ENCODE measurements around the gene PLA2G1B. TPM values are rescaled to one million over a fixed set of nuclear protein-coding genes. Genes with fewer than 3 reads are reported as not detected.

Gene PLA2G1B
- total and polyA plus RNA-seq, 12 donors, result 1.3 to 18.7 (median 4.9) TPM; not detected in 1

DNA sequence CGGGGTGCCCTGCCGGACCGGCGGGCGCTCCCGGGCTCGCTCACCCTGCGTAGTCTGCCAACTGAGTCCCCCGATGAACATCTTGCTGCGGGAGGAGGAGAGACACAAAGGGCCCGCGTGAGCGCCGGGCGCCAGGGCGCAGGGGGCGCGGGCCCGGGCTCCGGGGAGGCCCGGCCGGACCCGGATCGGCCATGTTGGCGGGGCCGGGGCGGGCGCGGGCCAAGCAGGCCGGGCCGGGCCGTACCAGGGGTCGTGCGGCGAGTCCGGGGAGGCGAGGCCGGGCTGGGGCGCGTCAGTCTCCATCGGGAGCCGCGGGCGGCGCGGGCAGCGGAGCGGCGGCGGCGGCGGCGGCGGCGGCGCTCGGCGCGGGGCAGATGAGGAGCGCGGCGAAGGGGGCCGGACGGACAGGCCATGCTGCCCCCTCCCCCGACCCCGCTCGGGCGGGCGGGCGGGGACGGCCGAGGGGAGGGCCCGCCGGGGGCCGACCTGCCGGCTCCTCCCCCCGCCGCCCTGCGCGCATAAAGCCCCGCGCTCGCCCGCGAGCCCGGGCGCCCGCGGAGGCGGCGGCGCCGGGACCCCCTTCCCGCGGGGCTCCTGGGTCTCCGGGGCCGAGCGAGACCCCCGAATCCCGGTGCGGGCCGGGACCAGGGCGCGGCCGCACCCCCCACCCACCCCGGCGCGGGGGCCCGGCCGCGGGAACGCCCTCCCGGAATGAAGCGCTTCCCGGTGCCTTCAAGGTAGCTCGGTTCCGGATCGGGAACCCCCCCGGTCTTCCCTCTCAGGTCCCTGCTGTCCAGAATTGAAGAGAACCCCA lies 41.4 kb upstream of the PLA2G1B start, which contains the start of gene MSI1:
Gene MSI1, minus strand, starts transcription at position 376 of the 814 bp plus-strand sequence. Its CDS starts 73 bp downstream, at position 303.
- 0 to 1% (median 1%) methylated on average over 17 to 117 of the region's 119 CpGs; no CpG with 5 or more reads in 1 of the 4 donors for WGBS, 4 donors
- Histone ChIP-seq H3K4me1 (replicated peaks in 1 of 2) (peaks cover 11 to 17% of the 10 kb centered on the region in 2 donors), H3K9me3 (replicated peaks in 1 of 3) (no peaks in the 10 kb centered on the region), H3K27me3 (no peaks in the 10 kb centered on the region), H3K27ac (peak within 1 kb of the TSS in 2 of 5 donors; percentile 67 to 68), H3K4me3 (peak within 1 kb of the TSS in 3 of 4 donors; percentile 10 to 83 (median 50)), H3K36me3 (replicated peaks in 1 of 2) (no peaks in the 10 kb centered on the region)
- intact Hi-C loops (cut with DNase I), result no loop called here
- TF ChIP-seq POLR2A (IDR thresholded peaks at IDR 0.05), result peak in 1 of 2 donors; percentile 23
- no peak for TF ChIP-seq CTCF (IDR thresholded peaks at IDR 0.05)
- peak in 1 of 7 donors; percentile 48 for DNase-seq

DNA sequence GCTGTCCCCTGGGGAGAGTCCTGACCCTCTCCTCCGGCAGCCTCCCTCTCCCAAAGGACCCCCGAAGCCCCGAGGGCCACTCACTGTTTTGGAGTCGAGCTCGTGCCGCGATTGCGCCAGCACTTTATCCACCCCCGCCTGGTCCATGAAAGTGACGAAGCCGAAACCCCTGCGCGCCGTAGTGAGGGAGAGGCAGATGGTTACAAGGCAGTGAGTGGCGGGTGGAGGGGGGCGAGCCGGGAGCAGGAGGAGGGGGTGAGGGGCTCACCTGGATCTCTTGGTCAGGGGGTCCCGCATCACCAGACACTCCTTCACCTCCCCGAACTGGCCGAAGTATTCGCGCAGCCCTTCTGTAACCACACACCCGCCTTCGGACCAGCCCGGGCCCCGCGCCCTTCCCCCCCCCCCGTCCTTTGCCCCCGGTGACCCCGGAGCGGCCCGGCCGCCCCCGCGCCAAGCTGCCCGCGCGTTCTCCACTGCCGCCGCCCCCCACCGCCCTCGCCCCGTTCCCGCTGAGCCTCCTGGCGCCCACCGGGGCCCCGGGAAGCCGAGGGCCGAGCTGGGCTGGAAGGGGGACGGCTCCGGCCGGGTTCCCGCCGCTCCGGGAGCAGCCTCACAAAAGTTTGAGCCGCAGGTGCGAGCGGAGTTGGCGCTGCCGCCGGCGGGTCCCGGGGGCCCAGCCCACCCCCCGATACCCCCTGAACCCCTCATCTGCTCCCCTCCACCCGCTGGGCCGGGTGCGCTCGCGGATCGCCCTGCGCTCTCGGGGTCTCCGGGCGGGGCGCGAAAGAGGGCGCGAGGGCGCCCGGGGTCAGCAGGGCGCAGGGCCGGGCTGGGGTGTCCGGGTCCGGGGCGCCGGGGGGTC lies 40.6 kb upstream of the PLA2G1B start:
- H3K4me3 ChIP-seq, result peak overlapping the region in 3 of 4 donors; percentile 10 to 83 (median 50)
- H3K4me1 ChIP-seq (replicated peaks in 1 of 2), result peaks cover 11 to 17% of the 10 kb centered on the region in 2 donors
- no peaks in the 10 kb centered on the region for H3K27me3 ChIP-seq
- H3K9me3 ChIP-seq (replicated peaks in 1 of 3), result no peaks in the 10 kb centered on the region
- TF ChIP-seq CTCF (IDR thresholded peaks at IDR 0.05) (no peak), POLR2A (IDR thresholded peaks at IDR 0.05) (no peak)
- H3K36me3 ChIP-seq (replicated peaks in 1 of 2), result no peaks in the 10 kb centered on the region
- peak in 2 of 7 donors; percentile 43 to 46 for DNase-seq
- intact Hi-C loops (cut with DNase I), result no loop called here
- 2 to 4% (median 4%) methylated on average over 14 to 85 of the region's 86 CpGs for WGBS, 4 donors
- H3K27ac ChIP-seq, result peak overlapping the region in 2 of 5 donors; percentile 67 to 68

DNA sequence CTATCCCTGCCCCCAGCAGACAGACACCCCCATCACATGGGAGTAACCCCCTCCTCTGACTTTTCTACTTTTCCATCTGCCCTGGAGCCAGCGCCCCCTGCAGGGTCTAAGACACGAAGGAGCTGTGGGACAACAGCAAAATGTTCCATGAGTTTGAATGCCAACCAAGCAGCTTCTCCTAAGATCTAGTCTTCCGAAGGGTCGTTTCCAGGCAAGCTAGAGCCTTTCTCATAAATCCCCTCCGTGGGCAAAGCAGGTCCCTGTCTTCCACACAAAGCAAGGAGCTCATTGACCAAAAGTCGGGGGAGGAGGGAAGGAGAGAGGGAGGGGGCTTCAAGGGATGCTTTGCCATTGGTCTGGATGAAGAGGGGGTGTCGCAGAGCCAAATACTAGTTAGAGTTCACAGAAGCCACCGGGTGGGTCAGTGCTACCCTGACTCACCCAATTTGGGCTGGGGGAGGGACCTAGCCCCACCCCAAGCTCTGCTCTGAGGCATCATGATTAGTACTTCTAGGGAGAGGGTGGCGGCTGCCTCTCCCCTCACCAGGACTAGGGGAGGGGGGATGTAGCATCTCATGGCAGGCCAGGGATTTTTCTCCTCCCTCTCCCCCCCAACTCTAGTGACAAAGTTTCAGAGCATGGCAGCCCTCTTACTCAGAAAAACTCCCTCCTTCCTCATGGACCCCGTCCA lies 39.8 kb upstream of the PLA2G1B start:
- peak in 4 of 6 experiments; percentile 13 to 32 (median 22) for TF ChIP-seq CTCF (IDR thresholded peaks at IDR 0.05)
- no peak for TF ChIP-seq POLR2A (IDR thresholded peaks at IDR 0.05)
- Histone ChIP-seq H3K27ac (peak overlapping the region in 2 of 5 donors; percentile 67 to 68), H3K9me3 (replicated peaks in 1 of 3) (no peaks in the 10 kb centered on the region), H3K36me3 (replicated peaks in 1 of 2) (no peaks in the 10 kb centered on the region), H3K4me3 (peak overlapping the region in 1 of 4 donors; percentile 83), H3K4me1 (replicated peaks in 1 of 2) (peaks cover 11 to 17% of the 10 kb centered on the region in 2 donors), H3K27me3 (no peaks in the 10 kb centered on the region)
- DNase-seq, result no peak
- 43 to 53% (median 49%) methylated on average over 9 to 10 of the region's 10 CpGs for WGBS, 4 donors
- intact Hi-C loops (cut with DNase I), result no loop called here

All from adrenal gland (tissue), 12 donors.